Stimulated activated CD4-positive, alpha-beta T cell treated with anti-CD3 and anti-CD28 coated beads, Interleukin-1b, Interleukin-23, amount 100 ng/mL, for 1 hour (primary cell): ENCODE measurements around the gene PLXNA4.

Experiments
- DNase-seq, 2 donors: peaks; one replicate each; pipeline ENCODE4 v3.0.0-alpha.2; 2020; ENCODE audit warnings: low read depth in 2 of 2

The PLXNA4 gene

DNA sequence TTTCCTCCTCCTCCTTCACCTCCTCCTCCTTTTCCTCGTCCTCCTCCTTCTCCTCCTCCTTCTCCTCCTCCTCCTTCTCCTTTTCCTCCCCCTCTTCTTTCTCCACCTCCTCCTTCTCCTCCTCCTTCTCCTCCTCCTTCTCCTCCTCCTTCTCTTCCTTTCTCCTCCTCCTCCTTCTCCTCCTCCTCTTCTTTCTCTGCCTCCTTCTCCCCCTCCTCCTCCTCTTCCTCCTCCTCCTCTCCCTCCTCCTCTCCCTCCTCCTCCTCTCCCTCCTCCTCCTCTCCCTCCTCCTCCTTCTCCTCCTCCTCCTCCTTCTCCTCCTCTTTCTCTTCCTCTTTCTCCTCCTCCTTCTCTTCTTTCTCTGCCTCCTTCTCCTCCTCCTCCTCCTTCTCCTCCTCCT, 13.6 kb downstream of the PLXNA4 start:
- DNase-seq = no peak

DNA sequence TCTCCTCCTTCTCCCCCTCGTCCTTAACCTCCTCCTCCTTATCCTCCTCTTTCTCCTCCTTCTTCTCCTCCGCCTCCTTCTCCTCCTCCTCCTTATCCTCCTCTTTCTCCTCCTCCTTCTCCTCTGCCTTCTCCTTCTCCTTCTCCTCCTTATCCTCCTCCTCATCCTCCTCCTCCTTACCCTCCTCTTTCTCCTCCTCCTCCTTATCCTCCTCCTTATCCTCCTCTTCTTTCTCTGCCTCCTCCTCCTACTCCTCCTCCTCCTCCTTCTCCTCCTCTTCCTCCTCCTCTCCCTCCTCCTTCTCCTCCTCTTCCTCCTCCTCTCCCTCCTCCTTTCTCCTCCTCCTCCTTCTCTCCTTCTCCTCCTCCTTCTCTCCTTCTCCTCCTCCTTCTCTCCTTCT, 14.5 kb downstream of the PLXNA4 start:
- no peak for DNase-seq

DNA sequence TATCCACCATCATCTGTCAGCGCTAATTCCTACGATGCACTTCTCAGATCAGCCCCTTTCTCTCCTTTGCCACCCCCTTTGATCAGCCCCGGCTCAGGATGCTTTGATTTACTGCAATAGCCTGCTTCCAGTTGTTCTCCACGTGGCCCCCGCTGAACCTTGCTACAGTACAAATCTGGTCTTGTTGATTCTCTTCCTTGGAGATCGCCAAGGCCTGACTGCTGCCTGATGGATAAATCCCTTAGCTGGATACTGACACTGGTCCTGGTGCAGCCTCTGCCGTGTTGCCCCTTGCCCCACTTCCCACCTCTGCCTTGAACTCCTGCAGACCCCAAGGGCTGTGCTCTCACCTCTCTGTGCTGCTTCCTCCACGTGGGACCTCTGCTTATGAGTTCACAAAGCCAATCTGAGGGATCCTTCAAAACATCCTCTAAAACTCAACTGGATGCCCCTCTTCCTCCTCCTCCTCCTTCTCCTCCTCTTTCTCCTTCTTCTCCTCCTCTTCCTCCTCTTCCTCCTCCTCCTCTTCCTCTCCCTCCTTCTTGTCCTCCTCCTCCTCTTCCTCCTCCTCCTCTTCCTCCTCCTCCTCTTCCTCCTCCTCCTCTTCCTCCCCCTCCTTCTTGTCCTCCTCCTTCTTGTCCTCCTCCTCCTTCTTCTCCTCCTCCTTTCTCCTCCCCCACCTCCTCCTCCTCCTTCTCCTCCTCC, 15.3 kb downstream of the PLXNA4 start:
- DNase-seq = no peak

DNA sequence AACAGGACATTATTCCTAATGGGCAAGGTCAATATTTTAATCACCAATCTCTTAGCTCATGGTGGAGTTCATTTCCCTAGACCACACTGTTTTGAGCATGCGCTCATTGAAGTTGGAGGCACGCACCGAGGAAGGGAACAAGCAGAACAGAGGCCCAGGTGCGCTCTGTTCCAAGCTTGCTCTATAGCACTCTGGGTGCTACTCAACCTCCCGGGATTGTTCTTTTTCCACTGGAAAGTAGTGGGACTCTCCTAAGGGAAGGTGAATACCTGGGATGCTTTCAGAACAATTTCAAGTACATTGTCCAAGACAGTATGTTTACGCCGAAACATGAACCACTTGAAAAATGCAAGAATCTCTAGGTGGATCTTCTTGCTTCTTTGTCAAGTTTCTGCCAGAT, 16.2 kb downstream of the PLXNA4 start:
- no peak for DNase-seq

DNA sequence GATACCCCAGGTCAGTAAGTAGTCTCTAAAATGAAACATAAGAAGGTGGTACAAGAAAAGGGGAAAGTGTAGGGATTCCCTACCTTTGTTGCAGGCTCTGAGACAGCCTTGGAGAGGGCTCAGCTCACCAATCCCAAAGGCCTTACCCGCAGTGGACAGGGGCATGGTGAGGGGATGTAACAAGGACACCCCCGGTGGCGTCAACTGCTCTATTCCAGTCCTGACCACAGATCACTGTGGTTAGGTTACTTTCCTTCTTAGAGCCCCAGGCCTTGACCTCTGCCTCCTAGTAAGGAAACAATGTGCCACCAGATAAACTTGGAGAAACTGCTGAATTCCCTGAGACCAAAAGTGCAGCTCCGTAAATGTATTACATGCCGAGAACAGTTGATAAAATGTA, 17.5 kb downstream of the PLXNA4 start:
- no peak for DNase-seq

DNA sequence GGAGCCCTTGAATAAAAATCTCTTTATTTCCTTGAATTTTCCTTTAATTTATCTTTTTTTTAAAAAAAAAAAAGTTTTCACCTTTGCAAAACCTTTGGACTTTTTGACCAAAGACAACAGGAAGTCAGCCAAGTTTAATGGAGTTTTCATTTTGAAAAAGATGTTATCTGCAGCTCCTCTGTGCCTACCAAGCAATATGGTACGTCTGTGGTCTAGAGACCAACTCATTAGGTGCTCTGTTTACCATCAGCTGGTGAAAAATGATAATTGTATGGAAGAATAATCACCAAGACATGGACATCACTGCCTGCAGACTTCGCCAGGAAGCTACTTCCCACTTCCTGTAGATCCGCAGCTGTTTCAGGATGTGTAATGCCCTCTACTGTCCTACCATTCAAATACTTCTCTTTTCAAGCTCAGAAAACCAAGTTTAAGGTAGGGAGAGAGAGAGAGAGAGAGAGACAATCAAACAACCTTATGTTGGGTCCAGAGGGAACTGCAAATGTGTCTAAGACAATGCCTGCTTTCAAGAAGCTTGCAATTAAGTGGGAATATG, 18.7 kb downstream of the PLXNA4 start:
- DNase-seq = no peak

DNA sequence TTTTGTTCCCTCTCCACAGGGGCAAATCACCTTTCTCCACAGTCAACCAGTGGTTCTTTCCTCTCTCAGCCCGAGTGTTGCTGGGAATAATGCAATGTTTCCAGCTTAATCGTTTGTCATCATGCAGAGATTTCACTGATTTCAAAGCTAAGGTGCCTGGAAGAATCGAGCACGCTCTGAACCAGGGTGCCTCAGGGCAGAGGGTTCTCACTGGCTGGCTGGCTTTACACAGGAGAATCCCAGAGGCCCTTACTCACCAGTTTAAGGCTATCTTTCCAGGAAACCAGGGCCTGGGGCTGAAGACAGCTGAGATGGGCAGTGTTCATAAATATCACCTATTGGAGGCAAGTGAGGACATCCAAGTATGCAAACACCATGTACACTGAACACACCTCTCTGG, 21.8 kb downstream of the PLXNA4 start:
- no peak for DNase-seq

DNA sequence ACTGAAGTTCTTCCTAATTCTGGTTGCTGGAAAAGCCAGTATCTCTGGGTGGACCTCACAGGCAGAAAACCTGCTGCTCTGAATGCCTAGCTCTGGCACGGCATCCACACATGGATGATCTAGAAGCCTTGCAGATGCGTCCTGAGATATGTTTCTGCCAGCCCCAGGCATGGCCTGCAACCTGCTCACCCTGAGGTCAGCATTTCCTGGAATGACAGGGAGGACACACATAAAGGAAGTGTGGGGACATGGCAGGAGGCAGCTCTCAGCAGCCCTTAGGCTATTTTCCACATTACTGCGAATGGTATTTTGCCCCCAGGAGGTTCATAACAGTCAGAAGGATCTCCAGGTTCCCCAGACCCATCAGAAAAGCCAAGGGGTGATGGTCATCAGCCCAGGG, 23.2 kb downstream of the PLXNA4 start:
- no peak for DNase-seq

DNA sequence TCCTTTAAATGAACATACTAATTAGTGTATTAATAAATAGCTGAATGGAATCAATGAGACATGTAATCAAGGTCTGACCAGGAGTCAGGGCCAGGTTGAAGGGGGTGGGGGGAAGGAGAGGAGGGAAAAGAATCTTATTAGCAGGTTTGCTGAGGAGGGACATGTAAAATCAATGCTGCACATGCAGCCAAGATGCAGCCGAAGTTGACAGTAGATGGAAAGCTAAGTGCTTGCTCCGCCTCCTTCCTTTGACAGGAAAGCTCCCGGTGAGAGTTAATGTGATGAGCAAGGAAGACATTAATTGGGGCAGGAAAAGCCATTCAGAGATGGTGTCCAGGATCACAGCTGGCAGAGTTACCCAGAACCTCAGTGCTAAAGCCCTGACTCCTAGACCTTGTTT, 24.4 kb downstream of the PLXNA4 start:
- DNase-seq = no peak

DNA sequence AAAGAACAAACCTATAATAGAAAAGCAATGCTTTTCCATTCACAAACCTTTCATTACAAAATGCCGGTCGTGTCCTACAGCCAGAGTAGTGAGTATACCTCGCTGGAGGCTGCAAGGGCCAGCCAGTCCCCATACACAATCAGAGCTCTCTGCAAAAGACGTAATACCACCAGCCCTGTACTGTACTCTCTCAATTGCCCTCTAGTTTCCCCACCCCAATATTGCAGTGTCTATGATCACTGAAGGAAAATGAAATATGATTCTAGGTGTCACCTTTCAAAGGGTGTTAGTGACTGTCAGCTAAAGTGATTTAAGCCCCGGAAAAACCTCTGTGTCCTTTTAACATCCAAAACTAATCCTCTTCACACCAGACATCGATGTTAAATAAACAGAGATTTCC, 24.8 kb downstream of the PLXNA4 start:
- DNase-seq = no peak

DNA sequence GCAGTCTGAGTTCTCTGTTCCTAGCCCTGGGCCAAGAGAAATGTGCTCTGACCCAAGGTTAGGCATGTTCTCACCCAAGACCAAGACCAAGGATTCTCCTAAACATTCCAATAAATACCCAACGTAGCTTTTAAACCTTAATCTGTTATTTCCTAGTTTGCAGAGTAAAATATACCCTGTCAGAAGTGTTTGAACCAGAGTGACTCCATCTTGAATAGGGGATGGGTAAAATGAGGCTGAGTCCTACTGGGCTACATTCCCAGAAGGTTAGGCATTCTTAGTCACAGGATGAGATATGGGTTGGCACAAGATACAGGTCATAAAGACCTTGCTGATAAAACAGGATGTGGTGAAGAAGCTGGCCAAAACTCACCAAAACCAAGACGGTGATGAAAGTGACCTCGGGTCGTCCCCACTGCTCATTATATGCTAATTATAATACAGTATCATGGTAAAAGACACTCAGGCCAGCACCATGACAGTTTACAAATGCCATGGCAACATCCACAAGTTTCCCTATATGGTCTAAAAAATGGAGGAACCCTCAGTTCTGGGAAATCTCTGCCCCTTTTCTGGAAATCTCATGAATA, 27.7 kb downstream of the PLXNA4 start:
- DNase-seq = no peak

DNA sequence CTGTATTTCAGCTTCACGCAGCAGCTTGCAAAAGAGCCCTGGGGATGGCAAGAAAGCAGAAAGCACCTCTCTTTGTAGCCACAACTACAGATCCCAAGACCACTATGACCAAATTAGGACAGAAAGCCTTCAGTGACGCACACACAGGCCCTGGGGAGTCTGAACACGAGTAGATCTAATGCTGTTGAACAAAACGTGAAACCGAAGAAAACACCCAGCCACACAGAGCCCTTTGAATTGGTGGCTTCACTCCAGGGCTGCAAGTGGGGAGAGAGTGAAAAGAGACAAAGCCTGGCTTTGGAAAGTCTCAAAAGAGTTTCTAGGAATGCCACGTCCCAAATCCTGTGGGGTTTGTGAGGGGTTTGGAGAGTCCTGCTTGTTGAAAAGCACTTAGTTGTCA, 28.4 kb downstream of the PLXNA4 start:
- DNase-seq = no peak

DNA sequence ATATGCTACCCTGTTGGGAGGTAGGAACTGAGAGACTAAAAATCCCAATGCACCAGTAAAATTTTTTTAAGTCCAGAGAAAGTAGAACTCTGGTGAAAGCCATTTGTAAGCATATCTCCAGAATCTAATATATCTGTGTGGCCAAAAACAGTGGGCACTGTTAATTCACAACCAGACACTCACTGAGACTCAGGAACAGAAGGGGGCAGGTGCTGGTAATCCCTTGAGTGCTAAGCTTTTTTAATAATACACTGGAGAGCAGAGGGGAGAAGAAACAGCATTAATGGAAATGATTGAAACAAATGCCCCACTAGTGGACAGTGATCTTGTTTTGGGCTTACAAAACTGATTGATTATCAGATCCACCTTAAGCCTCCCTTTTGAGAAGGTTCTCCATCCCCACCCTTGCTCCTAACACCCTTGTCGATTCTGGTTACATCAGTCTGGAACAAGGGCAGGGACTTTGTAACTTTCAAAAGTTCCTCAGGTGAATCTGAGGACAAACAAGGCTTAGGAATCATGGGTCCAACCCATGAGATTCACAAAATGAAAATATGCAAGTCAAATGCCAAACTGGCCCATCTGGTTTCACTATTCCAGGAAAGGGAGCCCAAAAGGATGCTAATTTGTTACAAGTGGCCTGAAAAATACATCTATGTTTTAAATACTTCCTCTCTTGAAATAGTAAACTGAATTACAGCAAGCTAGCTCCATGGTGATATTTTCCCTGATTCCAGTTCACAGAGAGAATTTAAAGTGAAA, 29.7 kb downstream of the PLXNA4 start:
- no peak for DNase-seq

DNA sequence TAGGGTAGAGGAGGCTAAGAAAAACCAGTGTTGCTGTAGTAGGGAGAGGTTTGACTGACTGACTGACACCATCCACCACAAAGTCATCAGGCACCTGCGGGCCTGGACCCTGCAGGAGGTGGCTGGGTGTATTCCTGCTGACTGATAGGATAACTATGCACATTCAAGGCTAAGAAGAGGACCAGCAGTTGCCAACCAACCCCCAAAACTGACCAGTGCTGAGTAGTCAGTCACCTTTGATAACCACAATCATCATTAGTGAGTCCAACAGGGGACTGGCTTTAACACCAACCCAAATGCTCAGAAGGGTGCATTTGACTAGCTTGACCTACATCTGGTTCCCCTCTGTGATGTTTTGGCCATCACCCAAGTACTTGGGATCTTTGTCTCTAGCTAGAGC, 30.5 kb downstream of the PLXNA4 start:
- no peak for DNase-seq

DNA sequence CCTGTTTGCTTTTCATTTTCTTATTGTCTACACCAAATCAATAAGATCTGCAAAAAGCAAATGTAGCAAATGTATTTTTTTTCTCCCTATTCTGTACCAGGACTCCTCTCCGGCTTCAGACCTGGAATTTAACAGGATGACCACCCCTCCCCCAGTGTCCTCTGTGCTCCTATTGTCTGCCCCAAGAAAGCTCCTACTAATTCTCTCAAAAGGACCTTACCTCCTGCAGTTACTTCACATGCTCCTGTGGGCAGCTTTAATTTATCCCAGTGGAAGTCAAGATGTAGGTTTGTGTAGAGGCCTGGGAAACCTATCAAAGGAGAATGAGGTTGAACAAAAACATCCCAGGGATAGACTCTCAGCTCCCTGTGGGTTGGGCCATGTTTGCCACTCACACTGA, 31.3 kb downstream of the PLXNA4 start:
- DNase-seq = no peak

DNA sequence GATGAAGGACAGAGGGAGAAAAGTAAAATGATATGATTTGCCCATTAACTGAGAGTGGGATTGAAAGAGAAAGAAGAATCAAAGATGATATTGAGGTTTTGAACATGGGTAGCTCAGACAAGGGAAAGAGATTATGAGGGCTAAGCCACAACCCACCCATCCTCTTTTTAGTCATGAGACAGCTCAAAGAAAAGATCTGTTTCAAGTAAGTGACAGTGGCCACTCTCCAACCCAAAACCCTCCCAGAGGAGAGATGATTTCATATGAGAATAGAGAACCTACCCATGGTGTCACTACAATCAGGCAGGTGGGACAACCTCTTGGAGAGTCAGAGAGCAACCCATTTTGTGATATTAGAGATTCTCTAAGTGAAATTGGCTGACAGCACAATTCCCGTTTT, 32.2 kb downstream of the PLXNA4 start:
- no peak for DNase-seq

DNA sequence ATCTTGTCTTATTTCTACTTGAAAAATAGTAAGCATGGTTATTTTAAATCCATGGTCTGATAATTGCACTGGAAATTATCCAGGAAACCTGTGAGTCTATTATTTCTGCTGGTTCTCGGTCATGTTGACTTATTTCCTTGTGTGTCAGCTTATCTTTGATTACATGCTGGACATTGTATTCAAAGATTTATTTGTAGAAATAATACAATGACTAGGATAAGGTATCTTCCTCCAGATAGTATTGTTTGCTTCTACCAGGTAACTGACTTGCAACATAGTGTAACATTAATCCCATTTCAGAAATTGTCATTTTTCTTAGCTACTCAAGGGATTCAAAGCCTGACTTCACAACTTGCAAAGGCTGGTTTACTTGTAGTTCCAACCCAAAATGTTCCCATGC, 33.4 kb downstream of the PLXNA4 start:
- no peak for DNase-seq

DNA sequence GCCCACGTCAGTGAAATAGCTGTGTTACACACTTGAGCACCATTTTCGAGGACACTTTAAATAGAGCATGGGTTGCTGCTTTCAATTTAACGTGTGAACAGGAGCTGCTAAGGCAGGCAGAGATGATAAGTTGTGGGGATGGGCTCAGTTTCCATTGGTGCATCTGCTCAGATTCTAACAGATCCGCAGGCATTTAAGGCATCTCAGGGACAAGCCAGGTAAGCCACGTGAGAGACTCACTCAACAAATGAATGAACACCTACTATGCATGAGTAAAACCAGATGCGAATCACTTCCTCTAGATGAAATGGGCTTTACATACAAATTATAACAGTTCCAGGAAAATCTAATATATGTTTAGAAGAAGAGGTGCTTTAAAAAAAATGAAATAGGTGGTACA, 34.6 kb downstream of the PLXNA4 start:
- DNase-seq = no peak

DNA sequence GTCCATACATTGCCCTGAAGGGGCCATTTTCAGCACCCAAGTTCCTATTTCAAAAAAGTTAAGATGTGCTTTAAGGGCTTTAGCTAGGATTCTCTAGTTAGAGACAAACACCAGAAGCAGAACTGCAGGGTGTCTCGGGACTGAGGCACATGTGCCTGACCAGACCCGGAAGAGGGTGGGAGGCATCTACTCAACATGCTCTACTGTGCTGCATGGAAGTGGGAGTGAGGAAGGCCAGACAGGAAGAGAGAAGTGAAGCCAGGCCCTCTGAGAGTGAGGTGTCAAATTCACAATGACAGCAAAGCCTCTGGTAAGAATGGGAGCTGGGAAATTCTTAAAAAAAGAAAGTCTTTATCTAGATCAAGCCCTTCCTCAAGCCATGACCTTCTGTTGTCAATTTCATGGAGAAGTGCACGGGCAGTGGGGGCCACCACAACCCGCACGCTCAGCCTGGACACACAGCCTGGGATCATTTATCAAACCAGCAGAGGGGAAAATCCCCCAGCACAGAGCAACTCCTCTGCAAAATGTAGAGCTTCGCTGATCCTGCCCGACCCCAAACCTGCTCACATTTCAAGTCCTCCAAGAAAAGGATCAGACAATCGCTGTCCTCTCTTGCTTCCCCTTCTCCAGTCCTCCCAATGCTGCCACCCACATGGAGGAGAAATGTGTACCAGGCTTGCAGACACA, 38.7 kb downstream of the PLXNA4 start:
- DNase-seq = no peak

DNA sequence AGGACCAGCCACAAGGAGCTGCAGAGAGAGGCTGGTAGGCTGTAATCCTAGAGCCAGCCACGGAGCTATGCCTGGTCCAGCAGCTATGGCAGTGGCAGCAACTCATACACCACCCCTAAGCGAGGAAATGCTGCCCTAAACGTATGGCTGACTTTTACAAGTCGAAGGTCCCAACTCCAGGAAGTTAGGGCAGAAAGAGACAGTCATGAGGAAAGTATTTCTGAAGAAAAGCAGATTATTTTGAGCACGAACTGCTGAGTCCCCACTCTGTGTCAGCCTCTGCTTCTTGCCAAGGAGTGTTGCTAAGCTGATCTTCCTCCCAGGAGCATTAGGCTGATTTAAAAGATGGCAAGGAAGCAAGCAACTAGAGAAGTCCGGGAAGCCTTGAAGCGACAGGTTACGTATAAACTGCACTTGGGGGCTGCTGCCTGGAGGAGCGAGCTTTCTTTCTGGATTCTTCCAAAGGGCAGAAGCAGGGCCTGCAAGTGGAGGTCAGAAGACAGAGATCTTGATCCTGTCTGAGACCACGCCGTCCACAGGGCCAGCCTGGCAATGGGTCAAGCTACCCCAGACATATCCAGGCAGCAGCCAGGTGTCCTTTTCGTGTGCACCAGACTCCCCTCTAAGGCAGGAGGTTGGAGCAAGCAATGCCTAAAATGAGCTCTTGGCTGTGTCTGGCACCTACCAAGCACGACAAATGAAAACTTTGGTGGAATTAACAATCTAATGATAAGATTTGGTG, 39.4 kb downstream of the PLXNA4 start:
- no peak for DNase-seq

DNA sequence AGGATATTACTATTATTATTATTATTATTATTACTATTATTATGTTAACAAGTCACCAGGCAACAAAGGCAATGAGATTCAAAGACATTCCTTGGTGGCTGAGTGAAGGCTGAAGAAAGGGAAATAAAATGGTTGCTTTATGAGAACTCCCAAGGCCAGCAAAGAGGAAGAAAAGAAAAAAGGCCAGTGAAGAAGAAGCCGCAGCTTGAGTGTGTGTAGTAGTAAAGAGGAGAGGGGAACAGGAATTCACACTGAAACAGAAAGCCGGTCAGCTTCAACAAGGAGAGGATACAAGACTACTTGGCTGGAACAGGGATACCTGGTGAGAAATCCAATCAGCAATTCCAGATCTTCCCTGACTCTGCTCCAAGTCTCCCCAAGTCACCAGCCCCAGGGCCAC, 42.4 kb downstream of the PLXNA4 start:
- no peak for DNase-seq

DNA sequence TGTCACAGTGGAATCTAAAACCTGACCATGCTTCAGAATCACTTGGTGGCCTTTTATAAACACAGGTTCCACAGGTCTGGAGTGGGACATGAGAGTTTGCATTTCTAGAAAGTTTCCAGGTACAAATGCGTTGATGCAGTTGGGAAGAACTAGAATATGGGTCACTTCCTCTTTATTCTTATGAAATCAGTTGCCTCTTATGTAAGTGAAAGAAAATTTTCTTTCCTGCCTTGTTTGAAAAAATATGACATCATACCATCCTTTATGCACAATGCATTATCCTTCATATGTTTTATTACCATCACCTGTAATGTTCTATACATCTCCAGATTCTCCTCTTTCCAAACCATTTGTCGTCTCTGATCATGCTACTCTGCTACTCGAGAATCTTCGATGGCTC, 44.0 kb downstream of the PLXNA4 start:
- no peak for DNase-seq
